Fibroblast of skin of scalp (primary cell): Measurements from ENCODE around the gene PROZ.
"Not testable (repeated sequence)": the region's sequence is repeated elsewhere in the genome, so short reads cannot be mapped to it uniquely, and the experiment has no call there.

Source experiments
- DNase-seq: peaks from one replicate; pipeline ENCODE4 v3.0.0-alpha.2; 2013

The PROZ gene

GRCh38 chr13:113158946-113159345 lies 498 bp downstream of the PROZ start:
- no peak for DNase-seq

- no peak for DNase-seq
These were observed 1.3 kb downstream of the PROZ start for GRCh38 chr13:113159701-113160100.

- no peak for DNase-seq
These were observed 2.5 kb downstream of the PROZ start for GRCh38 chr13:113160983-113161382.

GRCh38 chr13:113161433-113161832 lies 3.0 kb downstream of the PROZ start:
- DNase-seq, result no peak

- DNase-seq, result not testable (repeated sequence)
These were observed 3.5 kb downstream of the PROZ start for GRCh38 chr13:113161975-113162374.

GRCh38 chr13:113162783-113163685 lies 4.6 kb downstream of the PROZ start:
- no peak for DNase-seq

- no peak for DNase-seq
These were observed 6.0 kb downstream of the PROZ start for GRCh38 chr13:113164492-113164891.

- DNase-seq, result no peak
These were observed 7.8 kb downstream of the PROZ start for GRCh38 chr13:113166266-113166665.

GRCh38 chr13:113166681-113167080 lies 8.2 kb downstream of the PROZ start:
- DNase-seq, result no peak

GRCh38 chr13:113167155-113167554 lies 8.7 kb downstream of the PROZ start:
- no peak for DNase-seq

GRCh38 chr13:113167575-113167974 lies 9.1 kb downstream of the PROZ start:
- DNase-seq, result no peak

GRCh38 chr13:113168211-113168610 lies 9.8 kb downstream of the PROZ start:
- DNase-seq, result no peak

GRCh38 chr13:113169277-113170272 lies 11.1 kb downstream of the PROZ start:
- DNase-seq, result no peak

GRCh38 chr13:113170511-113170910 lies 12.1 kb downstream of the PROZ start:
- DNase-seq, result no peak

- no peak for DNase-seq
These were observed 13.0 kb downstream of the PROZ start for GRCh38 chr13:113171250-113172125.

GRCh38 chr13:113172419-113172926 lies 14.0 kb downstream of the PROZ start:
- no peak for DNase-seq

GRCh38 chr13:113176280-113176679 lies 17.8 kb downstream of the PROZ start:
- DNase-seq, result no peak

- DNase-seq, result no peak
These were observed 18.4 kb downstream of the PROZ start for GRCh38 chr13:113176822-113177221.

- peak; percentile 94 for DNase-seq
These were observed 19.8 kb downstream of the PROZ start for GRCh38 chr13:113178070-113178895.

GRCh38 chr13:113178896-113179167 lies 20.4 kb downstream of the PROZ start:
- no peak for DNase-seq
